Measurements from ENCODE around the gene TNS4.

The TNS4 gene

DNA sequence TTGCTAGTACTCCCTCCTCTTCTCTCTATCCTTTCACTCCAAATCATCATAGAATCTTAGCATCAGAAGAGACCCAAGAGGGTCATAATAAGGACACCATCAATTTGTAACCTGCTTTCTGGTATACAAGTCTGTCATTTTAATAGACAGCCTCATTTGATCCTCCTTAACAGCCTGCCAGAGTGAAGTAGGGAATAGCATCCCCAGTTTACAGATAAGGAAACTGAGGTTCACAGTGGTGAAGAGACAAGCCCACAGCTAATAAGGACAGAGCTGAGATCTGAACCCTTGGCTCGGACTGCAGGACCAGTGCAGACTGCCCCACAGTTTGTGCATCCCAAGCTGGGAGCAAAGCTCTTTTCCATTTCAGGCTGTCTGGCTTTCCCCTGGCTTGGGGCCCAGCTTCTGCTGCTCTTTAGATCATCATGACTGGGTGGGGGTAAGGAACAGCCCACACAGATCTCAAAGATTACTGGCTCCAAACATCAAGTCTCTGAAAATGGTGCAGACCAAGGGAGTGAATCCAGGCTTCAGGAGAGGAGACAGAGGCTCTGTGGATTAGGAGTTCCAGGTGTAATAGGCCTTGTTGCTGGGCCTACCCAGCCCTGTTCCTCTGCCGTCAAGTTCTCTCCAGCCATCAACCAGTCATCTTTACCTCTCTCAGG lies 68.4 kb downstream of the TNS4 start:
- no peak for DNase-seq

DNA sequence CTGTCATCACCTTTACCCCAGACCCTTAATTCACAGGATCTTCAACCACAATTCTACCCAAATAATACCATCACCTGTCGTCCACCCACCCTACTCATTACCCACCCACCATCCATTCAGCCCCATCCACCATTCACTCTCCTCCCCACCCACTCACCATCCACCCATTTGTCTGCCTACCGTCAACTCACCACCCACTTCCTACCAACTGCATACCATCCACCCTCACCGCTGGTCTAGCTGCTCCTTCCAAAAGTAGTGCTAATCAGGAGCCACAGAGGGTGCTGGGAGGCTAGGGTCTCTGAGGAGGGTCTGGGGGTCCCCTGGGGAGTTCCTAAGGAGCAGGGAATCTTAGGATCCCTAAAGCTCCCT lies 70.2 kb downstream of the TNS4 start:
- DNase-seq: no peak

DNA sequence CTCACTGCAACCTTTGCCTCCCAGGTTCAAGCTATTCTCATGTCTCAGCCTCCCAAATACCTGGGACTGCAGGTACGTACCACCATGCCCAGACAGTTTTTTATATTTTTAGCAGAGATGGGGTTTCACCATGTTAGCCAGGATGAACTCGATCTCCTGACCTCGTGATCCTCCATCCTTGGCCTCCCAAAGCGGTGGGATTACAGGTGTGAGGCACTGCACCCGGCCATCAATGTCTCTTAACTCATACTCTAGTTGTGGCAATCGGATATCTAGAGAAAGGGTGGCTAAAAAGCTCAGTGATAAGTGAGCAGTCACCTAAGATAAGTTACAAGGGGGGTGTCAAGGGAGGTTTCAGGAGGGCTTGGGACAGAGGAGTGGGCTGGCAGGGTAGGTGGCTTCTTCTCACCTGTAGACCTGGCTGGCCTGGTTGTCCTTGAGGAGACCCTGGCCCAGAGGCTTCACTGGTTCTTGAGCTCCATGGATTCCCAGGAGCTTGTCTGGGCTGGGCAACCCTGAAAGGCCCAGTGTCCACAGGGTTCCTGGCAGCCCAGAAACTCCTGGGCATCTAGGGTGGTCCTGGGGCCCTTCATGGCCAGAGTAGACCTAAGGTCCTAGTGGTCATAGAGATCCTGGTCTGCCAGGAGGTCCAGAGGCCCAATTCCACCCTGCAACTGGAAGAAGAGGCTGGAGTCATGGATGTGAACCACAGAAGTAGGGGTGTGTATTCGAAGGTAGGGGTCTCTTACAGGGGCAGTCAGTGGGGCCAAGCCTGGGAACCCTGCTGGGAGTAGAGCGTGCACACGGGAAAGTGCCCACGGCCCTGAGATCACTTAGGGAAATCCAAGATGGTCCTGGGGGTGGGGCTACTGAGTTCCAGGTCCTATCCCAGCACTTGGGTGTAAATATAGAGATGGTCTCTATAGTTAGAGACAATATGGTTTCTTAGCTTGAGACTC lies 70.9 kb downstream of the TNS4 start:
- DNase-seq: no peak

DNA sequence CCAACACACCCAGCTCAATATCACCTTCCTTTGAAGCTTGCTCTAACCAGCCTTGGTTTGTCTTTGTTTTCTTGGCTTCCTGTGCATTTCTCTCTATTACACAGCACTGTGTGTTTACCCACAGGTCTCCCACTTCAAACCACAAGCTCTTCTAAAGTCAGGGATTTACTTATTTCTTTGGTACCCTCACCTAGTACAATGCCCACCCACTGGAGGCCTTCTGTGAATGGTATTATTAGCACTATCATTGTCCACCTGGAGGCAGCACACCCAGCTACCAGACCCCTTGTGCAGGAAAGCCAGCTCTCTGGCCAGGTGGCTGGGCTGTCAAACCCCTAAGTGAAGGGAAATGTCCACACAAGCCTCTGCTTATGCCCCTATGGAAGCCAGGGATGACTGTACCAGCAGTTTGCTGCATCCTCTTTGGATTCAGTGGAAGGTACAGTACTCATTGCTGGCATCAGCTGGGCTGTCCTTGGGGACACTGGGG lies 74.4 kb downstream of the TNS4 start:
- no peak for DNase-seq
